Measurements from ENCODE around the gene NCKAP5.

GRCh38 chr2:132719480-132719879, 848.8 kb downstream of the NCKAP5 start:
- TF ChIP-seq CTCF (IDR thresholded peaks at IDR 0.05; ENCODE audit: low read depth, low read length, missing input control) (no peak), REST (IDR thresholded peaks at IDR 0.05) (no peak), TAF1 (conservative IDR thresholded peaks at IDR 0.05) (no peak), MAX (IDR thresholded peaks at IDR 0.05) (no peak), YY1 (IDR thresholded peaks at IDR 0.05) (no peak), ZBTB33 (IDR thresholded peaks at IDR 0.05) (no peak), FOXA2 (IDR thresholded peaks at IDR 0.05) (no peak), FOXA1 (IDR thresholded peaks at IDR 0.05) (no peak)
